Measurements from ENCODE around the gene TK2. TPM values are rescaled to one million over a fixed set of nuclear protein-coding genes. Genes with fewer than 3 reads are reported as not detected.
A peak's percentile ranks its signal among the peaks of the same experiment; 100 is the strongest.

TK2 gene
- total and polyA plus RNA-seq, 9 of the 15 experiments (the other 6 are each of a cell fraction or from before 2014, with no cell fraction given), result 1.1 to 10.2 (median 5.3) TPM

DNA sequence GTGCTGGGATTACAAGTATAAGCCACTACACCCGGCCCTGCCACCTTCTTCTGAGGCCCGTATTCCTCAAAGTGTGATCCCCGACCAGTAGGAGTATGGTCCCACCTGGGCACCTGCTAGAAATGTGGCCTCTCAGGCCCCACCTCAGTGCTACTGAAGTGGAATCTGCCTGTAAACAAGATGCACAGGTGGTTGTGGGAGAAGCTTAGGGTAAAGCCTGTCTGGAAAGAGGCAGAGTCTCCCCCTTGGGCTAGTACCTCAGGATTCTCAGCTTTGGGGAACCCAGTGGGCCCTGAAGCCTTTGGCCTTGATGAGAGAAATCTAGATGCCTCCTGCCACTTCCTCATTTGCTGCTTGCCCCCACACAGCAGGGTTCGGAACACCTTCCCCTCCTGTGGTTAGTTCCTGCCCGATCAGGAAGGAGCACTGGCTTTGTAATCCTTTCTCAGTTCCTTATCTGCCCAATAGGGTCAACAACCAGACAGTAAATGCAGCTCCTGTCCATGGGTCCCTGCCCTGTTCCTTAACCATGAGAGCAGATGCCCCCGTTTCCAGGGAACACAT lies 25.2 kb downstream of the TK2 start:
- POLR2A ChIA-PET, result interaction anchor here (1.2 kb wide), 1 partner anchor 15 kb away, joined by 5 read pairs; no protein-coding TSS in a partner anchor
- Histone ChIP-seq H3K9me3 (replicated peaks; ENCODE audit: control insufficient read depth, insufficient read depth, low read depth, low read length) (no peaks in the 10 kb centered on the region), H3K4me3 (no peak overlapping the region), H3K4me2 (ENCODE audit: insufficient read depth, low read length) (no peak overlapping the region), H3K9ac (ENCODE audit: insufficient read depth in 1 of 2, low read depth in 2 of 2, low read length in 2 of 2) (peak overlapping the region in 1 of 2 experiments; percentile 24; a peak in 1 of 4 replicates), H3K27me3 (ENCODE audit: control insufficient read depth in 2 of 2, insufficient read depth in 2 of 2, low read length in 2 of 2) (no peaks in the 10 kb centered on the region), H3K9me1 (ENCODE audit: control insufficient read depth, insufficient read depth, low read length) (no peaks in the 10 kb centered on the region), H3K36me3 (ENCODE audit: control insufficient read depth, insufficient read depth, low read length) (peaks cover 4% of the 10 kb centered on the region; the same call in 1 of the 3 replicates), H2AFZ (ENCODE audit: low read depth, low read length) (no peak overlapping the region), H4K20me1 (replicated peaks; ENCODE audit: control insufficient read depth, insufficient read depth, low read length) (0 out of 2 replicates have a peak, but pooled peaks cover 3% of the 10 kb centered on the region), H3K4me1 (replicated peaks in 1 of 2; ENCODE audit: control insufficient read depth in 2 of 2, insufficient read depth in 2 of 2, low read length in 2 of 2) (peaks cover 15 to 39% of the 10 kb centered on the region in 2 experiments; a peak in 4 of 5 replicates), H3K79me2 (ENCODE audit: control insufficient read depth, insufficient read depth, low read length) (no peaks in the 10 kb centered on the region), H3K27ac (ENCODE audit: extremely low read depth, low read depth, low read length) (0 out of 3 replicates have a peak overlapping the region, but pooled peaks have one; percentile 7)
- DNase-seq (ENCODE audit: extremely low read depth in 1 of 4, low spot score in 3 of 4), result peak; percentile 46 to 70 (median 50)
- CTCF ChIA-PET (ENCODE audit: low intra/inter-chr PET ratio), result no interaction called here
- peak; percentile 84 for FAIRE-seq
- in situ Hi-C loops (cut with MboI), result no loop called here
- WGBS (ENCODE audit: insufficient coverage, low coverage, missing lambda C conversion rate), result 34% methylated on average over 6 of the region's 6 CpGs
- BruUV-seq (replicated peaks), result no TSS peak
- peak; percentile 82 for ATAC-seq
- intact Hi-C loops (cut with micrococcal nuclease), result no loop called here
- TF ChIP-seq FOXP1 (CRISPR knock-in tag; IDR thresholded peaks at IDR 0.05) (no peak), RAD21 (CRISPR knock-in tag; conservative IDR thresholded peaks at IDR 0.05 in 1 of 2, IDR thresholded peaks at IDR 0.05 in 1 of 2) (peak in 1 of 2 experiments; percentile 24; a peak in 1 of 4 replicates), RB1 (IDR thresholded peaks at IDR 0.05; ENCODE audit: low read depth) (no peak), MAZ (CRISPR knock-in tag; conservative IDR thresholded peaks at IDR 0.05 in 1 of 2, IDR thresholded peaks at IDR 0.05 in 1 of 2) (peak; percentile 49 to 66; a peak in 3 of 4 replicates), FOSL1 (tag; conservative IDR thresholded peaks at IDR 0.05) (no peak; the same call in 1 of the 2 replicates), RNF2 (IDR thresholded peaks at IDR 0.05) (peak; percentile 75; the same call in 1 of the 2 replicates), TCF3 (CRISPR knock-in tag; IDR thresholded peaks at IDR 0.05) (peak; percentile 94)
- TF ChIP-seq, protein P1, sequence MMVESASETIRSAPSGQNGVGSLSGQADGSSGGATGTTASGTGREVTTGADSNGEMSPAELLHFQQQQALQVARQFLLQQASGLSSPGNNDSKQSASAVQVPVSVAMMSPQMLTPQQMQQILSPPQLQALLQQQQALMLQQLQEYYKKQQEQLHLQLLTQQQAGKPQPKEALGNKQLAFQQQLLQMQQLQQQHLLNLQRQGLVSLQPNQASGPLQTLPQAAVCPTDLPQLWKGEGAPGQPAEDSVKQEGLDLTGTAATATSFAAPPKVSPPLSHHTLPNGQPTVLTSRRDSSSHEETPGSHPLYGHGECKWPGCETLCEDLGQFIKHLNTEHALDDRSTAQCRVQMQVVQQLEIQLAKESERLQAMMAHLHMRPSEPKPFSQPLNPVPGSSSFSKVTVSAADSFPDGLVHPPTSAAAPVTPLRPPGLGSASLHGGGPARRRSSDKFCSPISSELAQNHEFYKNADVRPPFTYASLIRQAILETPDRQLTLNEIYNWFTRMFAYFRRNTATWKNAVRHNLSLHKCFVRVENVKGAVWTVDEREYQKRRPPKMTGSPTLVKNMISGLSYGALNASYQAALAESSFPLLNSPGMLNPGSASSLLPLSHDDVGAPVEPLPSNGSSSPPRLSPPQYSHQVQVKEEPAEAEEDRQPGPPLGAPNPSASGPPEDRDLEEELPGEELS (CRISPR knock-in tag; IDR thresholded peaks at IDR 0.05; ENCODE audit: borderline replicate concordance), result no peak
